22Rv1 (cell line): Measurements from ENCODE around the gene PFDN6.
"Not testable (repeated sequence)": the region's sequence is repeated elsewhere in the genome, so short reads cannot be mapped to it uniquely, and the experiment has no call there.

Source experiments
- H3K27ac ChIP-seq: fragments of 450-650 bp; 2 replicates; pipeline ENCODE4 v1.5.1; 2017
- CTCF ChIP-seq: fragments of 450-650 bp; IDR thresholded peaks from 2 replicates; pipeline ENCODE4 v1.5.1; 2017; ENCODE audit warnings: mild to moderate bottlenecking
- ZFX ChIP-seq: fragments of 450-650 bp; IDR thresholded peaks from 2 replicates; pipeline ENCODE4 v1.6.1; 2017; ENCODE audit warnings: antibody characterized with exemption, borderline replicate concordance

The PFDN6 gene

GRCh38 chr6:33280539-33280938, 8.9 kb upstream of the PFDN6 start:
- no peak for TF ChIP-seq ZFX
- TF ChIP-seq CTCF, result no peak
- no peak overlapping the region for H3K27ac ChIP-seq

- not testable (repeated sequence) for H3K27ac ChIP-seq
Measured at GRCh38 chr6:33285214-33285613, 4.2 kb upstream of the PFDN6 start.

GRCh38 chr6:33286946-33287914, 2.2 kb upstream of the PFDN6 start:
- TF ChIP-seq CTCF, result no peak
- no peak for TF ChIP-seq ZFX
- no peak overlapping the region for H3K27ac ChIP-seq

GRCh38 chr6:33288141-33288920, 1.1 kb upstream of the PFDN6 start:
- peak overlapping the region; percentile 70 for H3K27ac ChIP-seq
- TF ChIP-seq CTCF, result no peak
- TF ChIP-seq ZFX, result no peak

- peak overlapping the region; percentile 70 for H3K27ac ChIP-seq
- TF ChIP-seq CTCF (no peak), ZFX (no peak)
Measured at GRCh38 chr6:33289784-33290315, 449 bp downstream of the PFDN6 start.

GRCh38 chr6:33290459-33290858, 1.1 kb downstream of the PFDN6 start:
- H3K27ac ChIP-seq, result no peak overlapping the region; the same call in 1 of the 2 replicates
- no peak for TF ChIP-seq CTCF
- no peak for TF ChIP-seq ZFX

- TF ChIP-seq CTCF (no peak), ZFX (no peak)
Measured at GRCh38 chr6:33292996-33293682, 3.7 kb downstream of the PFDN6 start.

More at GRCh38 chr6:33292996-33293682, 3.7 kb downstream of the PFDN6 start:
- no peak overlapping the region for H3K27ac ChIP-seq
